Measurements from ENCODE around the gene STK32C.

DNA sequence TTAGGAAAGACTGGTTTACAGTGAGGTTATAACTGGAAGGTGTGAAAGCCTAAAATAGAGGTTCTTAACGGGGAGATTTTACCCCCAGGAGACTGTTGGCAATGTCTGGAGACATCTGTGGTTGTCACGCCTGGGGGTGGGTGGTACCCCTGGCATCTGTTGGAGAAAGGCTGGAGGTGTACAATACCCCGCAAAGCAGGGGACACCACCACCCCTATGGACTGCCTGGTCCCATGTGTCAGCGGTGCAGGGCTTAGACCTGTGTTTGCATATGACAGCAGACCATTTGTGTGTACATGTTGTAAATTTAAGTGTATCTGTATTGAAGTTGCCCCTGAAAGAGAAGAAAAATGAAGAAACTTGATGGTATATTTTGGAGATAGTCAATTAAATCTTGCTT, 34.0 kb upstream of the STK32C start:
- TF ChIP-seq, protein P1, sequence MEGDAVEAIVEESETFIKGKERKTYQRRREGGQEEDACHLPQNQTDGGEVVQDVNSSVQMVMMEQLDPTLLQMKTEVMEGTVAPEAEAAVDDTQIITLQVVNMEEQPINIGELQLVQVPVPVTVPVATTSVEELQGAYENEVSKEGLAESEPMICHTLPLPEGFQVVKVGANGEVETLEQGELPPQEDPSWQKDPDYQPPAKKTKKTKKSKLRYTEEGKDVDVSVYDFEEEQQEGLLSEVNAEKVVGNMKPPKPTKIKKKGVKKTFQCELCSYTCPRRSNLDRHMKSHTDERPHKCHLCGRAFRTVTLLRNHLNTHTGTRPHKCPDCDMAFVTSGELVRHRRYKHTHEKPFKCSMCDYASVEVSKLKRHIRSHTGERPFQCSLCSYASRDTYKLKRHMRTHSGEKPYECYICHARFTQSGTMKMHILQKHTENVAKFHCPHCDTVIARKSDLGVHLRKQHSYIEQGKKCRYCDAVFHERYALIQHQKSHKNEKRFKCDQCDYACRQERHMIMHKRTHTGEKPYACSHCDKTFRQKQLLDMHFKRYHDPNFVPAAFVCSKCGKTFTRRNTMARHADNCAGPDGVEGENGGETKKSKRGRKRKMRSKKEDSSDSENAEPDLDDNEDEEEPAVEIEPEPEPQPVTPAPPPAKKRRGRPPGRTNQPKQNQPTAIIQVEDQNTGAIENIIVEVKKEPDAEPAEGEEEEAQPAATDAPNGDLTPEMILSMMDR (IDR thresholded peaks at IDR 0.05) = no peak
- no peak for TF ChIP-seq POLR2A (IDR thresholded peaks at IDR 0.05; ENCODE audit: low read depth)

Measured in esophagus muscularis mucosa (tissue), 3 donors.